KMS-11 (cell line): ENCODE results near the gene MRRF.

ENCODE experiments used
- H2AFZ ChIP-seq: fragments of 200-600 bp; sonication (generic); 2 replicates; pipeline ENCODE4 v1.6.1; 2016; ENCODE audit warnings: antibody characterized with exemption, mixed run types, low read depth
- H3K27ac ChIP-seq: fragments of 200-600 bp; sonication (generic); 2 replicates; pipeline ENCODE4 v1.6.1; 2016; ENCODE audit warnings: mild to moderate bottlenecking, mixed run types
- H3K27me3 ChIP-seq: fragments of 200-600 bp; sonication (generic); 2 replicates; pipeline ENCODE4 v1.6.1; 2017; ENCODE audit warnings: mild to moderate bottlenecking, low read depth, mixed run types, moderate library complexity; ENCODE audit not compliant: insufficient read depth
- H3K36me3 ChIP-seq: fragments of 200-600 bp; sonication (generic); 2 replicates; pipeline ENCODE4 v1.6.1; 2017; ENCODE audit warnings: mild to moderate bottlenecking, mixed run types; ENCODE audit not compliant: insufficient read depth
- H3K4me1 ChIP-seq: fragments of 200-600 bp; sonication (generic); 2 replicates; pipeline ENCODE4 v1.6.1; 2016; ENCODE audit warnings: mild to moderate bottlenecking, low read depth, mixed run types; ENCODE audit not compliant: poor library complexity, severe bottlenecking
- H3K4me2 ChIP-seq: fragments of 200-600 bp; sonication (generic); 2 replicates; pipeline ENCODE4 v1.7.0; 2016; ENCODE audit warnings: mild to moderate bottlenecking, mixed run types
- H3K4me3 ChIP-seq: fragments of 200-600 bp; sonication (generic); IDR thresholded peaks from 2 replicates; pipeline ENCODE4 v1.6.1; 2017; ENCODE audit warnings: low read depth, low read length, mixed read lengths; ENCODE audit not compliant: insufficient read depth
- H3K79me2 ChIP-seq: fragments of 200-600 bp; sonication (generic); 2 replicates; pipeline ENCODE4 v1.6.1; 2016; ENCODE audit warnings: low read depth, mixed run types; ENCODE audit not compliant: insufficient read depth
- H3K9ac ChIP-seq: fragments of 200-600 bp; sonication (generic); 2 replicates; pipeline ENCODE4 v1.6.1; 2016; ENCODE audit warnings: mild to moderate bottlenecking, mixed run types
- H4K20me1 ChIP-seq: fragments of 200-600 bp; sonication (generic); 2 replicates; pipeline ENCODE4 v1.6.1; 2016; ENCODE audit warnings: mild to moderate bottlenecking, mixed run types; ENCODE audit not compliant: insufficient read depth
- CTCF ChIP-seq: fragments of 200-600 bp; sonication (generic); conservative IDR thresholded peaks from 2 replicates; pipeline ENCODE4 v1.6.1; 2017; ENCODE audit warnings: low read depth, mild to moderate bottlenecking, antibody characterized with exemption, low read length, moderate library complexity, mixed read lengths

The MRRF gene

GRCh38 chr9:122276096-122276495 is 11.4 kb downstream of the MRRF start:
- H3K79me2 ChIP-seq, result peaks cover 47% of the 10 kb centered on the region; the same call in 1 of the 2 replicates
- no peaks in the 10 kb centered on the region for H3K27me3 ChIP-seq
- no peaks in the 10 kb centered on the region for H3K4me1 ChIP-seq
- no peak overlapping the region for H3K9ac ChIP-seq
- 0 out of 2 replicates have a peak, but pooled peaks cover 4% of the 10 kb centered on the region for H3K36me3 ChIP-seq
- TF ChIP-seq CTCF, result no peak
- no peak overlapping the region for H3K27ac ChIP-seq
- H4K20me1 ChIP-seq, result no peaks in the 10 kb centered on the region
- H2AFZ ChIP-seq, result no peak overlapping the region
- H3K4me3 ChIP-seq, result no peak overlapping the region
- no peak overlapping the region for H3K4me2 ChIP-seq

- H2AFZ ChIP-seq, result no peak overlapping the region
- H3K9ac ChIP-seq, result no peak overlapping the region
- H3K36me3 ChIP-seq, result 0 out of 2 replicates have a peak, but pooled peaks cover 4% of the 10 kb centered on the region
- TF ChIP-seq CTCF, result no peak
- no peak overlapping the region for H3K4me3 ChIP-seq
- peaks cover 47% of the 10 kb centered on the region; the same call in 1 of the 2 replicates for H3K79me2 ChIP-seq
- H4K20me1 ChIP-seq, result no peaks in the 10 kb centered on the region
- no peaks in the 10 kb centered on the region for H3K27me3 ChIP-seq
- H3K4me2 ChIP-seq, result no peak overlapping the region
- no peaks in the 10 kb centered on the region for H3K4me1 ChIP-seq
- H3K27ac ChIP-seq, result no peak overlapping the region
Observed at GRCh38 chr9:122277285-122277897, 12.7 kb downstream of the MRRF start.

- no peak overlapping the region for H2AFZ ChIP-seq
- no peaks in the 10 kb centered on the region for H3K4me1 ChIP-seq
- H3K79me2 ChIP-seq, result peaks cover 26% of the 10 kb centered on the region; the same call in 1 of the 2 replicates
- no peak overlapping the region for H3K4me2 ChIP-seq
- H3K4me3 ChIP-seq, result no peak overlapping the region
- H4K20me1 ChIP-seq, result no peaks in the 10 kb centered on the region
- no peak overlapping the region for H3K9ac ChIP-seq
- peaks cover 9% of the 10 kb centered on the region; the same call in 1 of the 2 replicates for H3K36me3 ChIP-seq
- no peaks in the 10 kb centered on the region for H3K27me3 ChIP-seq
- H3K27ac ChIP-seq, result no peak overlapping the region
- no peak for TF ChIP-seq CTCF
Observed at GRCh38 chr9:122281368-122281767, 16.7 kb downstream of the MRRF start.

- no peak overlapping the region for H3K4me2 ChIP-seq
- H3K9ac ChIP-seq, result no peak overlapping the region
- H3K27me3 ChIP-seq, result no peaks in the 10 kb centered on the region
- peaks cover 9% of the 10 kb centered on the region; the same call in 1 of the 2 replicates for H3K36me3 ChIP-seq
- no peak overlapping the region for H2AFZ ChIP-seq
- H3K4me3 ChIP-seq, result no peak overlapping the region
- H4K20me1 ChIP-seq, result no peaks in the 10 kb centered on the region
- no peaks in the 10 kb centered on the region for H3K79me2 ChIP-seq
- no peak for TF ChIP-seq CTCF
- H3K27ac ChIP-seq, result no peak overlapping the region
- H3K4me1 ChIP-seq, result peaks cover 6% of the 10 kb centered on the region
Observed at GRCh38 chr9:122286764-122287163, 22.1 kb downstream of the MRRF start.
